Fibroblast of the aortic adventitia (primary cell): ENCODE measurements around the gene CALR. TPM values are rescaled to one million over a fixed set of nuclear protein-coding genes. Genes with fewer than 3 reads are reported as not detected.

Source experiments
- DNase-seq: peaks from one replicate; pipeline ENCODE4 v3.0.0-alpha.2; 2010; ENCODE audit warnings: low read depth
- H3K4me3 ChIP-seq: 2 replicates; pipeline ENCODE4 v1.5.1; 2011; ENCODE audit warnings: low read depth, mild to moderate bottlenecking, control low read depth, low read length, moderate library complexity
- CTCF ChIP-seq: IDR thresholded peaks from 2 replicates; pipeline ENCODE4 v1.5.1; 2011; ENCODE audit warnings: mild to moderate bottlenecking, low read length, control low read depth, inconsistent platforms; ENCODE audit not compliant: insufficient read depth
- total RNA-seq: library from RNA; depleted of rRNA; stranded (reverse); fragments of >200 nt; gene quantifications from 2 replicates; pipeline ENCODE4 v1.2.3, GENCODE V29; 2012; ENCODE audit warnings: low replicate concordance

CALR gene
- total RNA-seq, 1 donor: 1,776 TPM

- DNase-seq: no peak
- no peak for TF ChIP-seq CTCF
- no peak overlapping the region for H3K4me3 ChIP-seq
Observed at GRCh38 chr19:12935071-12935470, 3.3 kb upstream of the CALR start.

GRCh38 chr19:12936582-12936981 is 1.8 kb upstream of the CALR start:
- no peak overlapping the region for H3K4me3 ChIP-seq
- no peak for DNase-seq
- TF ChIP-seq CTCF: no peak

GRCh38 chr19:12937093-12937926 is 1.1 kb upstream of the CALR start:
- DNase-seq: no peak
- H3K4me3 ChIP-seq: peak overlapping the region; percentile 72
- no peak for TF ChIP-seq CTCF

GRCh38 chr19:12938779-12939601 is 581 bp downstream of the CALR start:
- DNase-seq: peak; percentile 56
- peak overlapping the region; percentile 93 for H3K4me3 ChIP-seq
- peak; percentile 34 for TF ChIP-seq CTCF

GRCh38 chr19:12939975-12940423 is 1.6 kb downstream of the CALR start:
- H3K4me3 ChIP-seq: peak overlapping the region; percentile 93
- TF ChIP-seq CTCF: no peak
- no peak for DNase-seq

GRCh38 chr19:12940897-12941296 is 2.5 kb downstream of the CALR start:
- no peak for DNase-seq
- no peak for TF ChIP-seq CTCF
- peak overlapping the region; percentile 93 for H3K4me3 ChIP-seq
